Measurements from ENCODE around the gene CYSLTR2. TPM values are rescaled to one million over a fixed set of nuclear protein-coding genes. Genes with fewer than 3 reads are reported as not detected.

CYSLTR2 gene
- polyA plus RNA-seq (0.19 and 0.26 TPM in 2 replicates), polyA minus RNA-seq (0.73 and 1.5 TPM in 2 replicates)

- Histone ChIP-seq H3K9ac (ENCODE audit: low read length) (no peak within 1 kb of the TSS), H3K4me3 (ENCODE audit: low read length) (peak within 1 kb of the TSS; percentile 18), H3F3A (ENCODE audit: insufficient read depth, low read length, poor library complexity, severe bottlenecking) (no peaks in the 10 kb centered on the region), H3K9me2 (ENCODE audit: insufficient read depth, low read length) (no peaks in the 10 kb centered on the region), H3K4me2 (ENCODE audit: low read length) (peak within 1 kb of the TSS; percentile 13), H3K9me3 (ENCODE audit: low read length) (no peaks in the 10 kb centered on the region), H4K20me1 (ENCODE audit: insufficient read depth) (no peaks in the 10 kb centered on the region), H3K36me3 (ENCODE audit: insufficient read depth, low read length) (no peaks in the 10 kb centered on the region), H3K79me2 (replicated peaks; ENCODE audit: insufficient read depth, low read length) (no peaks in the 10 kb centered on the region), H3K27me3 (ENCODE audit: insufficient read depth, low read depth, low read length) (no peaks in the 10 kb centered on the region), H2AFZ (ENCODE audit: low read depth, low read length) (no peak within 1 kb of the TSS), H3K27ac (ENCODE audit: low read length) (no peak within 1 kb of the TSS)
- TF ChIP-seq EP300 (conservative IDR thresholded peaks at IDR 0.05; ENCODE audit: poor library complexity, severe bottlenecking): no peak
- no peak for TF ChIP-seq MXI1 (conservative IDR thresholded peaks at IDR 0.05; ENCODE audit: poor library complexity, severe bottlenecking)
Observed at GRCh38 chr13:48653472-48653939, at the start of gene CYSLTR2. TSS of gene CYSLTR2 (plus strand) at chr13:48653929. CDS start at chr13:48706818, 52,889 bp downstream.

- no peaks in the 10 kb centered on the region for H3K79me2 ChIP-seq (replicated peaks; ENCODE audit: insufficient read depth, low read length)
- no peak overlapping the region for H3K27ac ChIP-seq (ENCODE audit: low read length)
- no peak overlapping the region for H3K4me2 ChIP-seq (ENCODE audit: low read length)
- no peaks in the 10 kb centered on the region for H3K27me3 ChIP-seq (ENCODE audit: insufficient read depth, low read depth, low read length)
- TF ChIP-seq REST (IDR thresholded peaks at IDR 0.05; ENCODE audit: borderline replicate concordance) (no peak), CTCF (IDR thresholded peaks at IDR 0.05; ENCODE audit: poor library complexity, severe bottlenecking) (no peak), EP300 (conservative IDR thresholded peaks at IDR 0.05; ENCODE audit: poor library complexity, severe bottlenecking) (no peak), TAF1 (IDR thresholded peaks at IDR 0.05; ENCODE audit: low read depth) (no peak), EZH2 (IDR thresholded peaks at IDR 0.05; ENCODE audit: borderline replicate concordance, insufficient read depth, low read length, poor library complexity, severe bottlenecking) (no peak), SMC3 (conservative IDR thresholded peaks at IDR 0.05; ENCODE audit: poor library complexity) (no peak)
- H3K9ac ChIP-seq (ENCODE audit: low read length): no peak overlapping the region
- no peaks in the 10 kb centered on the region for H3F3A ChIP-seq (ENCODE audit: insufficient read depth, low read length, poor library complexity, severe bottlenecking)
- H3K36me3 ChIP-seq (ENCODE audit: insufficient read depth, low read length): no peaks in the 10 kb centered on the region
- H4K20me1 ChIP-seq (ENCODE audit: insufficient read depth): no peaks in the 10 kb centered on the region
- no peaks in the 10 kb centered on the region for H3K9me2 ChIP-seq (ENCODE audit: insufficient read depth, low read length)
- H3K9me3 ChIP-seq (ENCODE audit: low read length): no peaks in the 10 kb centered on the region
- H3K4me3 ChIP-seq (ENCODE audit: low read length): no peak overlapping the region
- H2AFZ ChIP-seq (ENCODE audit: low read depth, low read length): no peak overlapping the region
Observed at GRCh38 chr13:48615049-48615448, 38.7 kb upstream of the CYSLTR2 start.

- H2AFZ ChIP-seq (ENCODE audit: low read depth, low read length): no peak overlapping the region
- no peaks in the 10 kb centered on the region for H4K20me1 ChIP-seq (ENCODE audit: insufficient read depth)
- no peak overlapping the region for H3K4me3 ChIP-seq (ENCODE audit: low read length)
- no peak overlapping the region for H3K9ac ChIP-seq (ENCODE audit: low read length)
- no peaks in the 10 kb centered on the region for H3K9me2 ChIP-seq (ENCODE audit: insufficient read depth, low read length)
- H3K27me3 ChIP-seq (ENCODE audit: insufficient read depth, low read depth, low read length): no peaks in the 10 kb centered on the region
- H3F3A ChIP-seq (ENCODE audit: insufficient read depth, low read length, poor library complexity, severe bottlenecking): no peaks in the 10 kb centered on the region
- H3K4me2 ChIP-seq (ENCODE audit: low read length): no peak overlapping the region
- H3K79me2 ChIP-seq (replicated peaks; ENCODE audit: insufficient read depth, low read length): no peaks in the 10 kb centered on the region
- H3K9me3 ChIP-seq (ENCODE audit: low read length): no peaks in the 10 kb centered on the region
- TF ChIP-seq TAF1 (IDR thresholded peaks at IDR 0.05; ENCODE audit: low read depth) (no peak), MXI1 (conservative IDR thresholded peaks at IDR 0.05; ENCODE audit: poor library complexity, severe bottlenecking) (no peak), REST (IDR thresholded peaks at IDR 0.05; ENCODE audit: borderline replicate concordance) (no peak), CTCF (IDR thresholded peaks at IDR 0.05; ENCODE audit: poor library complexity, severe bottlenecking) (no peak), SMC3 (conservative IDR thresholded peaks at IDR 0.05; ENCODE audit: poor library complexity) (no peak), EZH2 (IDR thresholded peaks at IDR 0.05; ENCODE audit: borderline replicate concordance, insufficient read depth, low read length, poor library complexity, severe bottlenecking) (no peak), EP300 (conservative IDR thresholded peaks at IDR 0.05; ENCODE audit: poor library complexity, severe bottlenecking) (no peak), POLR2AphosphoS5 (IDR thresholded peaks at IDR 0.05) (no peak)
- H3K36me3 ChIP-seq (ENCODE audit: insufficient read depth, low read length): no peaks in the 10 kb centered on the region
- H3K27ac ChIP-seq (ENCODE audit: low read length): no peak overlapping the region
Observed at GRCh38 chr13:48618937-48619336, 34.8 kb upstream of the CYSLTR2 start.

All from neural cell (in vitro differentiated cells).